IMR-90 (cell line): ENCODE measurements around the gene RDH16. TPM values are rescaled to one million over a fixed set of nuclear protein-coding genes. Genes with fewer than 3 reads are reported as not detected.
A peak's percentile ranks its signal among the peaks of the same experiment; 100 is the strongest.

Source experiments
- ATAC-seq: fragments of 200-7000 bp; cut with Tn5 transposase; 2 replicates; pipeline ENCODE4 v1.9.1; 2020; ENCODE audit warnings: low read depth, mild to moderate bottlenecking, moderate library complexity
- Bru-seq: library from RNA; stranded (reverse); fragments of 400-500 nt; gene quantifications from one replicate; lab custom pipeline; 2021; lab: Mats Ljungman, UMichigan
- BruChase-seq, 2 experiments: library from RNA; stranded (reverse); fragments of 400-500 nt; gene quantifications; one replicate each; lab custom pipeline; 2021; lab: Mats Ljungman, UMichigan
- BruUV-seq: library from RNA; stranded (reverse); fragments of 400-500 nt; replicated peaks from 2 replicates; lab custom pipeline; 2021; lab: Mats Ljungman, UMichigan
- CTCF ChIA-PET: fragments of 300-600 bp; formaldehyde crosslinking; extraction: SDS; loops from one replicate; lab custom pipeline; 2021; ENCODE audit warnings: antibody characterized with exemption; lab: Yijun Ruan, JAX
- POLR2A ChIA-PET: fragments of 300-600 bp; sonication (Branson Sonifier 250); formaldehyde crosslinking; loops from one replicate; lab custom pipeline; 2022; ENCODE audit warnings: antibody characterized with exemption; ENCODE audit not compliant: unreplicated experiment; lab: Charles Lee
- DNase-seq: peaks from one replicate; pipeline ENCODE4 v3.0.0; 2013
- H2AFZ ChIP-seq: replicated peaks from 2 replicates; pipeline ENCODE3; 2013; ENCODE audit warnings: low read length, mild to moderate bottlenecking; ENCODE audit not compliant: poor library complexity
- H2AK5ac ChIP-seq: 2 replicates; pipeline ENCODE4 v1.6.1; 2013; ENCODE audit warnings: low read depth, low read length, inconsistent platforms
- H2AK9ac ChIP-seq: replicated peaks from 2 replicates; pipeline ENCODE3; 2013; ENCODE audit warnings: mild to moderate bottlenecking, low read depth, low read length, moderate library complexity; ENCODE audit not compliant: poor library complexity
- H2BK120ac ChIP-seq: 2 replicates; pipeline ENCODE4 v1.6.1; 2013; ENCODE audit warnings: low read depth, low read length, inconsistent platforms
- H2BK15ac ChIP-seq: 3 replicates; pipeline ENCODE4 v1.6.1; 2013; ENCODE audit warnings: low read depth, low read length, inconsistent platforms
- H2BK20ac ChIP-seq: 2 replicates; pipeline ENCODE4 v1.6.1; 2013; ENCODE audit warnings: low read depth, mild to moderate bottlenecking, inconsistent platforms, low read length, moderate library complexity
- H2BK5ac ChIP-seq: 2 replicates; pipeline ENCODE4 v1.6.1; 2013; ENCODE audit warnings: mild to moderate bottlenecking, low read depth, low read length, inconsistent platforms; ENCODE audit not compliant: poor library complexity, severe bottlenecking
- H3K14ac ChIP-seq: replicated peaks from 2 replicates; pipeline ENCODE4 v1.6.1; 2013; ENCODE audit warnings: low read depth, low read length, inconsistent platforms
- H3K18ac ChIP-seq: 2 replicates; pipeline ENCODE4 v1.6.1; 2013; ENCODE audit warnings: low read depth, low read length, control low read depth
- H3K23ac ChIP-seq: 2 replicates; pipeline ENCODE4 v1.6.1; 2013; ENCODE audit warnings: low read depth, low read length, inconsistent platforms
- H3K27ac ChIP-seq: 2 replicates; pipeline ENCODE4 v1.5.1; 2013; ENCODE audit warnings: mild to moderate bottlenecking, control low read depth, low read length; ENCODE audit not compliant: insufficient read depth
- H3K27me3 ChIP-seq: 2 replicates; pipeline ENCODE4 v1.6.1; 2013; ENCODE audit warnings: low read length; ENCODE audit not compliant: control insufficient read depth, insufficient read depth
- H3K36me3 ChIP-seq: 2 replicates; pipeline ENCODE4 v1.6.1; 2013; ENCODE audit warnings: low read length, mixed read lengths; ENCODE audit not compliant: control insufficient read depth, insufficient read depth
- H3K4ac ChIP-seq: 2 replicates; pipeline ENCODE4 v1.6.1; 2013; ENCODE audit warnings: low read depth, low read length, inconsistent platforms
- H3K4me1 ChIP-seq: 2 replicates; pipeline ENCODE4 v1.6.1; 2013; ENCODE audit warnings: low read length, mixed read lengths; ENCODE audit not compliant: control insufficient read depth, insufficient read depth
- H3K4me2 ChIP-seq: 2 replicates; pipeline ENCODE4 v1.6.1; 2013; ENCODE audit warnings: low read depth, mild to moderate bottlenecking, control low read depth, low read length, moderate library complexity
- H3K4me3 ChIP-seq: 2 replicates; pipeline ENCODE4 v1.5.1; 2013; ENCODE audit warnings: low read depth, mild to moderate bottlenecking, control low read depth, low read length, moderate library complexity; ENCODE audit not compliant: insufficient read depth
- H3K56ac ChIP-seq: 2 replicates; pipeline ENCODE4 v1.6.1; 2013; ENCODE audit warnings: low read length, inconsistent platforms; ENCODE audit not compliant: insufficient read depth; ENCODE audit errors: extremely low read depth
- H3K79me1 ChIP-seq, 2 experiments: 2 replicates each; pipeline ENCODE4 v1.6.1; 2013; ENCODE audit warnings: low read length in 2 of 2, inconsistent platforms in 1 of 2, low read depth in 1 of 2
- H3K9ac ChIP-seq: 2 replicates; pipeline ENCODE4 v1.6.1; 2013; ENCODE audit warnings: low read depth, low read length, control low read depth
- H3K9me1 ChIP-seq: 2 replicates; pipeline ENCODE4 v1.6.1; 2013; ENCODE audit warnings: low read length, inconsistent platforms; ENCODE audit not compliant: insufficient read depth
- H3K9me3 ChIP-seq: 2 replicates; pipeline ENCODE4 v1.6.1; 2013; ENCODE audit warnings: low read length; ENCODE audit not compliant: control insufficient read depth, insufficient read depth
- H4K20me1 ChIP-seq: 2 replicates; pipeline ENCODE4 v1.6.1; 2013; ENCODE audit warnings: low read length, inconsistent platforms; ENCODE audit not compliant: insufficient read depth
- H4K5ac ChIP-seq: 2 replicates; pipeline ENCODE4 v1.6.1; 2013; ENCODE audit warnings: mild to moderate bottlenecking, low read depth, low read length, control low read depth
- H4K8ac ChIP-seq, 2 experiments: 2 replicates each; pipeline ENCODE4 v1.6.1; 2013; ENCODE audit warnings: low read depth in 2 of 2, low read length in 2 of 2, control low read depth in 1 of 2, inconsistent platforms in 1 of 2
- H4K91ac ChIP-seq: 2 replicates; pipeline ENCODE4 v1.6.1; 2013; ENCODE audit warnings: low read depth, low read length, inconsistent platforms; ENCODE audit not compliant: insufficient read depth
- CEBPB ChIP-seq: IDR thresholded peaks from 2 replicates; pipeline ENCODE4 v1.6.1; 2012; ENCODE audit warnings: low read depth, low read length, improper control_type of control experiment
- CHD1 ChIP-seq: IDR thresholded peaks from 2 replicates; pipeline ENCODE4 v1.6.1; 2012; ENCODE audit warnings: low read depth, low read length, improper control_type of control experiment
- CTCF ChIP-seq: conservative IDR thresholded peaks from 2 replicates; pipeline ENCODE4 v1.5.1; 2012; ENCODE audit warnings: mild to moderate bottlenecking, low read depth, low read length, improper control_type of control experiment
- ELK1 ChIP-seq: fragments of 150-350 bp; IDR thresholded peaks from 2 replicates; pipeline ENCODE4 v1.6.1; 2016; ENCODE audit warnings: low read depth, mild to moderate bottlenecking, low read length, moderate library complexity, borderline replicate concordance
- FOS ChIP-seq: fragments of 150-350 bp; IDR thresholded peaks from 2 replicates; pipeline ENCODE4 v1.6.1; 2016; ENCODE audit warnings: low read depth, low read length
- MAFK ChIP-seq: IDR thresholded peaks from 2 replicates; pipeline ENCODE4 v1.6.1; 2012; ENCODE audit warnings: low read depth, low read length, improper control_type of control experiment
- MAZ ChIP-seq: IDR thresholded peaks from 2 replicates; pipeline ENCODE4 v1.6.1; 2012; ENCODE audit warnings: low read depth, mild to moderate bottlenecking, low read length, improper control_type of control experiment, moderate library complexity, borderline replicate concordance
- MXI1 ChIP-seq: IDR thresholded peaks from 2 replicates; pipeline ENCODE4 v1.6.1; 2012; ENCODE audit warnings: low read depth, mild to moderate bottlenecking, low read length, moderate library complexity, borderline replicate concordance
- POLR2A ChIP-seq: IDR thresholded peaks from 2 replicates; pipeline ENCODE4 v1.6.1; 2012; ENCODE audit warnings: mild to moderate bottlenecking, low read depth, low read length
- RCOR1 ChIP-seq: IDR thresholded peaks from 2 replicates; pipeline ENCODE4 v1.6.1; 2012; ENCODE audit warnings: mild to moderate bottlenecking, low read length, improper control_type of control experiment; ENCODE audit not compliant: insufficient replicate concordance
- RFX5 ChIP-seq: IDR thresholded peaks from 2 replicates; pipeline ENCODE4 v1.8.0; 2012; ENCODE audit warnings: low read depth, mild to moderate bottlenecking, low read length, moderate library complexity
- SMC3 ChIP-seq: fragments of 150-350 bp; IDR thresholded peaks from 2 replicates; pipeline ENCODE4 v1.6.1; 2016; ENCODE audit warnings: low read depth, mild to moderate bottlenecking, antibody characterized with exemption, low read length, moderate library complexity
- USF2 ChIP-seq: fragments of 150-350 bp; IDR thresholded peaks from 2 replicates; pipeline ENCODE4 v1.6.1; 2017; ENCODE audit warnings: mild to moderate bottlenecking, antibody characterized with exemption, low read length, low read depth
- WGBS, 2 experiments: methylation state at CpG; one replicate each; pipeline versions ENCODE4 v1.1.5 to v1.1.7; 2013; ENCODE audit warnings: missing lambda C conversion rate in 2 of 2; ENCODE audit not compliant: insufficient read length in 1 of 2; ENCODE audit errors: extremely low coverage in 2 of 2; 5-methylcytosine and 5-hydroxymethylcytosine counted together
- dilution Hi-C: fragments of 300-500 bp; cut with HindIII; formaldehyde crosslinking; loops from one replicate; pipeline ENCODE4 v1.14.3; 2018; ENCODE audit warnings: low sequenced_read_pairs; ENCODE audit not compliant: unreplicated experiment
- in situ Hi-C: fragments of 300-500 bp; cut with MboI; formaldehyde crosslinking; loops from 3 replicates; pipeline ENCODE4 v1.14.3; 2019; ENCODE audit warnings: low sequenced_read_pairs, inconsistent platforms, mixed read lengths
- intact Hi-C: fragments of 100-400 bp; cut with micrococcal nuclease; formaldehyde crosslinking; loops from 2 replicates; pipeline ENCODE4 v1.10.0; 2022
- long read RNA-seq: library from polyadenylated mRNA; unstranded; transcript quantifications from one replicate; pipeline ENCODE4 v2.0.0, GENCODE V29; 2021; ENCODE audit not compliant: unreplicated experiment
- polyA plus RNA-seq, 3 experiments: library from polyadenylated mRNA; depleted of rRNA; stranded (reverse); fragments of >200 nt; gene quantifications; 2 replicates each; pipeline ENCODE4 v1.2.3, GENCODE V29; 2012; ENCODE audit warnings: low replicate concordance in 1 of 3
- total RNA-seq: library from RNA; depleted of rRNA; stranded (reverse); fragments of >200 nt; gene quantifications from 2 replicates; pipeline ENCODE4 v1.2.3, GENCODE V29; 2012; rRNA removed

The RDH16 gene
- total RNA-seq (not detected in 2 replicates), polyA plus RNA-seq (2012; rRNA removed) (not detected in 2 replicates), Bru-seq, nascent RNA (percentile 26 among the genes with signal in this experiment), BruChase-seq, experiment 1, labeled RNA remaining after a 6-hour chase (percentile 27 among the genes with signal in this experiment), BruChase-seq, experiment 2, labeled RNA remaining after a 2-hour chase (percentile 32 among the genes with signal in this experiment)
- 0.01 TPM in 1 of 2 replicates, not detected in the other for polyA plus RNA-seq (2012; cell fraction: cytosol; rRNA removed)
- polyA plus RNA-seq (2012; cell fraction: nucleus; rRNA removed; ENCODE audit: low replicate concordance), result 0.21 and 0.56 TPM in 2 replicates
- long read RNA-seq, result 0 reads

- no peaks in the 10 kb centered on the region for H3K36me3 ChIP-seq
- H2AK5ac ChIP-seq, result no peak within 1 kb of the TSS
- no peak within 1 kb of the TSS for H4K91ac ChIP-seq
- H3K9me3 ChIP-seq, result peaks cover 6% of the 10 kb centered on the region
- no peaks in the 10 kb centered on the region for H3K4me1 ChIP-seq
- H3K18ac ChIP-seq, result no peak within 1 kb of the TSS
- H3K4ac ChIP-seq, result no peak within 1 kb of the TSS
- H3K9ac ChIP-seq, result no peak within 1 kb of the TSS
- H2BK15ac ChIP-seq, result no peak within 1 kb of the TSS
- H3K23ac ChIP-seq, result no peak within 1 kb of the TSS
- dilution Hi-C loops, result no loop called here
- no peaks in the 10 kb centered on the region for H3K79me1 ChIP-seq
- H3K27me3 ChIP-seq, result peaks cover 42% of the 10 kb centered on the region
- H3K56ac ChIP-seq, result no peak within 1 kb of the TSS
- no peak within 1 kb of the TSS for H2BK120ac ChIP-seq
- no peak within 1 kb of the TSS for H4K5ac ChIP-seq
- no peak within 1 kb of the TSS for H4K8ac ChIP-seq
- H3K14ac ChIP-seq, result no peak within 1 kb of the TSS
- ChIA-PET POLR2A (no interaction called here), CTCF (no interaction called here)
- no peak within 1 kb of the TSS for H2AK9ac ChIP-seq
- no TSS peak for BruUV-seq
- ATAC-seq (no peak), DNase-seq (no peak)
- H3K9me1 ChIP-seq, result 0 out of 2 replicates have a peak, but pooled peaks cover 5% of the 10 kb centered on the region
- no peak within 1 kb of the TSS for H2BK20ac ChIP-seq
- H3K4me3 ChIP-seq, result no peak within 1 kb of the TSS
- TF ChIP-seq USF2 (no peak), RCOR1 (no peak), MAZ (no peak), CHD1 (no peak), CTCF (no peak), FOS (no peak), ELK1 (no peak), RFX5 (no peak), MXI1 (no peak), POLR2A (no peak), SMC3 (no peak), MAFK (no peak), CEBPB (no peak)
- 49% methylated on average over 8 of the region's 10 CpGs; no CpG with 5 or more reads in 1 of the 2 experiments for WGBS, 2 experiments
- no peak within 1 kb of the TSS for H3K4me2 ChIP-seq
- no peak within 1 kb of the TSS for H2AFZ ChIP-seq
- intact Hi-C loops, result no loop called here
- no peak within 1 kb of the TSS for H3K27ac ChIP-seq
- in situ Hi-C loops, result no loop called here
- no peaks in the 10 kb centered on the region for H4K20me1 ChIP-seq
- no peak within 1 kb of the TSS for H2BK5ac ChIP-seq
Observed at GRCh38 chr12:56957229-56958052, at the start of gene RDH16. Gene RDH16, minus strand, starts transcription at chr12:56957608. Its CDS starts 146 bp downstream, at chr12:56957462.
